Tibial artery (tissue), 4 donors: ENCODE measurements around the gene PFKM.

Source experiments
- DNase-seq, 2 donors: peaks; one replicate each; pipeline ENCODE4 v3.0.0-alpha.2; 2019
- H3K27ac ChIP-seq, 2 donors: fragments of 200-600 bp; sonication (generic) in 1 of 2; 1 replicate in 1 of 2; 2 replicates in 1 of 2; pipeline ENCODE4 v1.5.1; 2018 to 2019; ENCODE audit warnings: mild to moderate bottlenecking in 1 of 2
- H3K27me3 ChIP-seq, 2 donors: fragments of 200-600 bp; sonication (generic) in 1 of 2; one replicate each; pipeline versions ENCODE4 v1.5.1 to v1.6.0; 2016 to 2019
- H3K36me3 ChIP-seq, 3 donors: fragments of 200-600 bp; sonication (generic) in 2 of 3; one replicate each; pipeline ENCODE4 v1.5.1; 2016 to 2019; ENCODE audit warnings: mild to moderate bottlenecking in 2 of 3
- H3K4me1 ChIP-seq, 4 donors: fragments of 200-600 bp; sonication (generic) in 2 of 4; 1 replicate in 3 of 4; 2 replicates in 1 of 4; pipeline ENCODE4 v1.5.1; 2016 to 2019
- H3K4me3 ChIP-seq, 2 donors: fragments of 200-600 bp; sonication (generic) in 1 of 2; 1 replicate in 1 of 2; 2 replicates in 1 of 2; pipeline ENCODE4 v1.5.1; 2018 to 2019; ENCODE audit warnings: mild to moderate bottlenecking in 2 of 2
- H3K9me3 ChIP-seq, 3 donors: fragments of 200-600 bp; sonication (generic) in 1 of 3; one replicate each; pipeline ENCODE4 v1.5.1; 2016 to 2019
- CTCF ChIP-seq, 2 experiments: fragments of 200-600 bp in 1 of 2; fragments of 450-650 bp in 1 of 2; IDR thresholded peaks; one replicate each; pipeline ENCODE4 v1.5.1; 2017 to 2019; ENCODE audit warnings: antibody characterized with exemption in 2 of 2, mild to moderate bottlenecking in 1 of 2, moderate library complexity in 1 of 2
- intact Hi-C: fragments of 100-400 bp; cut with DNase I; formaldehyde crosslinking; loops from one replicate; pipeline ENCODE4 v1.15.0; 2023; ENCODE audit warnings: low total_unique reads

Gene PFKM

GRCh38 chr12:48165089-48165981, 46.2 kb downstream of the PFKM start:
- H3K36me3 ChIP-seq, result no peaks in the 10 kb centered on the region
- no peak for DNase-seq
- no peak overlapping the region for H3K27ac ChIP-seq
- no peak overlapping the region for H3K4me3 ChIP-seq
- no peaks in the 10 kb centered on the region for H3K9me3 ChIP-seq
- intact Hi-C loops, result loop anchor here (5.0 kb wide), 1 partner anchor 83 kb away; no protein-coding TSS in a partner anchor
- peak; percentile 82 to 90 for TF ChIP-seq CTCF (IDR thresholded peaks at IDR 0.05)
- H3K27me3 ChIP-seq, result peaks cover 0 to 15% of the 10 kb centered on the region in 2 donors
- no peaks in the 10 kb centered on the region for H3K4me1 ChIP-seq

DNA sequence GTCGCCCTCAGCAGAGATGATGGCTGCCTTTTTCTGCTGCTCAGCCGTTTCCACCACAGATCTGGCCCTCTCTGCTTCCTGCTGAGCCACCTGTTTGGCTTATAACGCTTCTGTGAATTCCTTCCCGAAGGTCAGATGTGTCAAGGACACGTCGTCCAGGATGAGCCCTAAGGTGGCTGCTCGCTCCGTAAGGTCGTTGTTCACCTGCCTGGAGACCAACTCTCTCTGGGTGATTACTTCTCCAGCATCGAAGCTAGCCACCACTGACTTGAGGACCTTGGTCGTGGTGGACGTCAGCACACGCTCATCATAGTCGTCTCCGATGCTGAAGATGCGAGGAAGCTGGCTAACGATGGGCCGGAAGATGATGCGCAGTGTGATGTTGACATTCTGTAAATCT, 49.8 kb downstream of the PFKM start:
- Histone ChIP-seq H3K9me3 (no peaks in the 10 kb centered on the region), H3K36me3 (no peaks in the 10 kb centered on the region), H3K4me1 (no peaks in the 10 kb centered on the region), H3K27ac (no peak overlapping the region), H3K4me3 (no peak overlapping the region), H3K27me3 (peaks cover 0 to 12% of the 10 kb centered on the region in 2 donors)
- DNase-seq, result no peak
- intact Hi-C loops, result loop anchor here (5.0 kb wide), 1 partner anchor 87 kb away; no protein-coding TSS in a partner anchor
- no peak for TF ChIP-seq CTCF (IDR thresholded peaks at IDR 0.05)

- Histone ChIP-seq H3K36me3 (no peaks in the 10 kb centered on the region), H3K27me3 (peaks cover 0 to 24% of the 10 kb centered on the region in 2 donors), H3K27ac (no peak overlapping the region), H3K9me3 (no peaks in the 10 kb centered on the region), H3K4me3 (no peak overlapping the region), H3K4me1 (no peaks in the 10 kb centered on the region)
- no peak for DNase-seq
- intact Hi-C loops, result no loop called here
- TF ChIP-seq CTCF (IDR thresholded peaks at IDR 0.05), result no peak
Observed at GRCh38 chr12:48175613-48176416, 56.7 kb downstream of the PFKM start.

DNA sequence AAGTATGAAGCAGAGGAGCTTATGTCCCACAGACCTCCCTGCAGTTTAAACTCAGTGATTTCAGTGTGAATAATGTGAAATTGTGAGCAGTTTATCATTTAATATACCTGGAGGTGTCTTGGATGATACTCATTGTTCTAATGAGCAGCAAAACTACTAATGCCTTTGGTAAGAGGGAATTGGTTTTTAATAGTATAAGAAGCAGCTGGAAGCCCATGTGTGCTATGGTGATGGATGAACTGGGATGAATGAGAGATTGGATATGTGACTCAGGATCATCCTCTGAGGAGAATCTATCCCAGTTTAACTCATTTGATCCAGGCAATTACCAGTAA, 57.2 kb downstream of the PFKM start:
- Histone ChIP-seq H3K9me3 (no peaks in the 10 kb centered on the region), H3K27me3 (peaks cover 0 to 29% of the 10 kb centered on the region in 2 donors), H3K36me3 (no peaks in the 10 kb centered on the region), H3K27ac (no peak overlapping the region), H3K4me1 (no peaks in the 10 kb centered on the region), H3K4me3 (no peak overlapping the region)
- TF ChIP-seq CTCF (IDR thresholded peaks at IDR 0.05), result no peak
- intact Hi-C loops, result no loop called here
- DNase-seq, result no peak

- Histone ChIP-seq H3K27me3 (peaks cover 0 to 29% of the 10 kb centered on the region in 2 donors), H3K4me1 (peaks cover 0 to 9% (median 3%) of the 10 kb centered on the region in 4 donors), H3K27ac (no peak overlapping the region), H3K9me3 (no peaks in the 10 kb centered on the region), H3K4me3 (no peak overlapping the region), H3K36me3 (no peaks in the 10 kb centered on the region)
- intact Hi-C loops, result no loop called here
- no peak for DNase-seq
- no peak for TF ChIP-seq CTCF (IDR thresholded peaks at IDR 0.05)
Observed at GRCh38 chr12:48177982-48178381, 58.8 kb downstream of the PFKM start.
